Smooth muscle cell (in vitro differentiated cells): ENCODE measurements around the gene CDH1. TPM values are rescaled to one million over a fixed set of nuclear protein-coding genes. Genes with fewer than 3 reads are reported as not detected.

ENCODE experiments used
- DNase-seq: peaks from one replicate; lab custom pipeline; 2025; ENCODE audit not compliant: unreplicated experiment; lab: John Stamatoyannopoulos, UW
- H2AFZ ChIP-seq: fragments of 200-600 bp; sonication (generic); 2 replicates; pipeline ENCODE4 v1.6.0; 2016; ENCODE audit warnings: antibody characterized with exemption, low read depth, mild to moderate bottlenecking
- H3F3A ChIP-seq: fragments of 200-600 bp; sonication (generic); 2 replicates; pipeline ENCODE4 v1.6.0; 2017; ENCODE audit warnings: antibody characterized with exemption, low read depth
- H3K27ac ChIP-seq: fragments of 200-600 bp; sonication (generic); 2 replicates; pipeline ENCODE4 v1.5.1; 2016; ENCODE audit warnings: low read depth, mild to moderate bottlenecking
- H3K27me3 ChIP-seq: fragments of 200-600 bp; sonication (generic); 2 replicates; pipeline ENCODE4 v1.6.1; 2016; ENCODE audit warnings: low read depth, mild to moderate bottlenecking
- H3K36me3 ChIP-seq: fragments of 200-600 bp; sonication (generic); 2 replicates; pipeline ENCODE4 v1.5.1; 2016; ENCODE audit warnings: low read depth
- H3K4me1 ChIP-seq: fragments of 200-600 bp; sonication (generic); 2 replicates; pipeline ENCODE4 v1.5.1; 2016; ENCODE audit warnings: low read depth
- H3K4me2 ChIP-seq: fragments of 200-600 bp; sonication (generic); 2 replicates; pipeline ENCODE4 v1.6.0; 2016; ENCODE audit warnings: mild to moderate bottlenecking
- H3K4me3 ChIP-seq: fragments of 200-600 bp; sonication (generic); 2 replicates; pipeline ENCODE4 v1.5.1; 2016; ENCODE audit warnings: mild to moderate bottlenecking
- H3K79me2 ChIP-seq: fragments of 200-600 bp; sonication (generic); 2 replicates; pipeline ENCODE4 v1.6.0; 2016; ENCODE audit warnings: low read depth, mild to moderate bottlenecking
- H3K9ac ChIP-seq: fragments of 200-600 bp; sonication (generic); 2 replicates; pipeline ENCODE4 v1.6.0; 2016; ENCODE audit warnings: low read depth
- H3K9me3 ChIP-seq: fragments of 200-600 bp; sonication (generic); replicated peaks from 2 replicates; pipeline ENCODE4 v1.5.1; 2016; ENCODE audit warnings: low read depth
- H4K20me1 ChIP-seq: fragments of 200-600 bp; sonication (generic); 2 replicates; pipeline ENCODE4 v1.6.0; 2016; ENCODE audit warnings: low read depth
- WGBS: methylation state at CpG from one replicate; pipeline ENCODE4 v1.1.7; 2016; ENCODE audit warnings: low lambda C conversion rate; 5-methylcytosine and 5-hydroxymethylcytosine counted together
- polyA plus RNA-seq: library from polyadenylated mRNA; unstranded; fragments of >200 nt; fragmentation: Nextera tagmentation; extraction: Ambion mirVana; gene quantifications from 2 replicates; pipeline ENCODE4 v1.2.1, GENCODE V29; 2016
- total RNA-seq: library from RNA; depleted of rRNA; stranded (reverse); fragments of >200 nt; gene quantifications from 2 replicates; pipeline ENCODE4 v1.2.3, GENCODE V29; 2014
- TF ChIP-seq, protein P1 (sequence below): fragments of 200-600 bp; sonication (generic); IDR thresholded peaks from 2 replicates; pipeline ENCODE4 v1.5.1; 2017; ENCODE audit warnings: borderline replicate concordance, mild to moderate bottlenecking, antibody characterized with exemption; ENCODE audit not compliant: insufficient read depth, poor library complexity, severe bottlenecking

The CDH1 gene
- total and polyA plus RNA-seq, 2 experiments from 2014 or later, result 4.7 to 45.8 TPM

DNA sequence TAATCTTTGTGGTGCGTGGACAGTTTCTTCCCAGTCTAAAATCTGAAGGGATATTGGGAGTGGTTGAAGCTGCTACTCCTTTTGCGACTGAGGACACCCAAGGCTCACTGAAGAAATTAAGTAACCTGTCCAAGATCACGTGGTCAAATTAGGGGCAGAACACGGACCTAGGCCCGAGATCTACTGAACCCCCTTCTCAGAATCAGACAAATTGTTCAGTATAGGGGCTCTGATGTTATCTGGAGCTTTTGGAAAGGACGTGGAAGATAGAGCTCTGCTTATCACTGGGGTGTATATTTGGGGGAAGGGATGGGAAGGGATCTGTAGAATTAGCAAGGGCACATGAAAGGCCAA is 107.1 kb downstream of the CDH1 start:
- H3K4me1 ChIP-seq, result no peaks in the 10 kb centered on the region
- H3K27me3 ChIP-seq, result no peaks in the 10 kb centered on the region
- no peaks in the 10 kb centered on the region for H3K36me3 ChIP-seq
- peak overlapping the region; percentile 68 for H3K9ac ChIP-seq
- DNase-seq, result no peak
- peak overlapping the region; percentile 95 for H2AFZ ChIP-seq
- H3F3A ChIP-seq, result no peaks in the 10 kb centered on the region
- H4K20me1 ChIP-seq, result no peaks in the 10 kb centered on the region
- TF ChIP-seq, protein P1, sequence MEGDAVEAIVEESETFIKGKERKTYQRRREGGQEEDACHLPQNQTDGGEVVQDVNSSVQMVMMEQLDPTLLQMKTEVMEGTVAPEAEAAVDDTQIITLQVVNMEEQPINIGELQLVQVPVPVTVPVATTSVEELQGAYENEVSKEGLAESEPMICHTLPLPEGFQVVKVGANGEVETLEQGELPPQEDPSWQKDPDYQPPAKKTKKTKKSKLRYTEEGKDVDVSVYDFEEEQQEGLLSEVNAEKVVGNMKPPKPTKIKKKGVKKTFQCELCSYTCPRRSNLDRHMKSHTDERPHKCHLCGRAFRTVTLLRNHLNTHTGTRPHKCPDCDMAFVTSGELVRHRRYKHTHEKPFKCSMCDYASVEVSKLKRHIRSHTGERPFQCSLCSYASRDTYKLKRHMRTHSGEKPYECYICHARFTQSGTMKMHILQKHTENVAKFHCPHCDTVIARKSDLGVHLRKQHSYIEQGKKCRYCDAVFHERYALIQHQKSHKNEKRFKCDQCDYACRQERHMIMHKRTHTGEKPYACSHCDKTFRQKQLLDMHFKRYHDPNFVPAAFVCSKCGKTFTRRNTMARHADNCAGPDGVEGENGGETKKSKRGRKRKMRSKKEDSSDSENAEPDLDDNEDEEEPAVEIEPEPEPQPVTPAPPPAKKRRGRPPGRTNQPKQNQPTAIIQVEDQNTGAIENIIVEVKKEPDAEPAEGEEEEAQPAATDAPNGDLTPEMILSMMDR, result no peak
- peak overlapping the region; percentile 86 for H3K4me2 ChIP-seq
- no peaks in the 10 kb centered on the region for H3K9me3 ChIP-seq
- 12% methylated on average over 6 of the region's 6 CpGs for WGBS
- H3K4me3 ChIP-seq, result peak overlapping the region; percentile 73
- H3K79me2 ChIP-seq, result peaks cover 3% of the 10 kb centered on the region
- H3K27ac ChIP-seq, result peak overlapping the region; percentile 41

DNA sequence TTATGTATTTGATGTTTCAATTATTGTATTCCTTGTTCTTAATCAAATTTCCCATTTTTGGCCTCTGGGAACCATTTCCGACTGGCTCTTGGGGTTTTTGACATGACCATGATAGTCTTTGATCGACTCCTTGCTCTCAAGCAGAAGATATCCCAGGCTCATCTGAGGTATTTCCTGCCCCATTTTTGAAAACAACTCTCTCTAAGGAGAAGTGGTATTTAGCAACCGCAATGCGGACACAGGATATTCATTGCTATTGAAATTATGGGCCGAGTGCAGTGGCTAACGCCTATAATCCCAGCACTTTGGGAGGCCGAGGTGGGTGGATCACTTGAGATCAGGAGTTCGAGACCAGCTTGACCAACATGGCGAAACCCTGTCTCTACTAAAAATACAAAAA is 111.7 kb downstream of the CDH1 start:
- Histone ChIP-seq H3K9ac (no peak overlapping the region), H3K4me2 (no peak overlapping the region), H3F3A (no peaks in the 10 kb centered on the region), H3K9me3 (no peaks in the 10 kb centered on the region), H3K36me3 (no peaks in the 10 kb centered on the region), H3K4me3 (no peak overlapping the region), H2AFZ (no peak overlapping the region), H3K4me1 (no peaks in the 10 kb centered on the region), H4K20me1 (no peaks in the 10 kb centered on the region), H3K27ac (no peak overlapping the region), H3K27me3 (no peaks in the 10 kb centered on the region), H3K79me2 (peaks cover 3% of the 10 kb centered on the region)
- 95% methylated on average over 9 of the region's 9 CpGs for WGBS
- TF ChIP-seq, protein P1, result no peak
- no peak for DNase-seq

DNA sequence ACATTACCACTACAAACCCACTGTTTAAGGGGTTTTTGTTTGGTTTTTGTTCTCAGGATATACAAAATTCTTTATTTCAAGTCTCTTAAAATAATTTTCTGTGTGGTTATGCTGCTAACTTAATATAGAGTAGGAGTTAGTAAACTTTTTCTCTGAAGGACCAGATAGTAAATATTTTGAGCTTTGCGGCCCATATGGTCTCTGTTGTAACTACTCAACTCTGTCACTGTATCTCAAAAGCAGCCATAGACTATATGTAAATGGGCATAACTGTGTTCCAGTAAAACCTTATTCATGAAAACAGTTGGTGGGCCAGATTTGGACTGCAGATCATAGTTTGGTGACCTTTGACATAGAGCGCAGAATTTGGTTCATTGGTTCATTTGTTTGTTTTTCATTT is 113.4 kb downstream of the CDH1 start:
- H3K27me3 ChIP-seq, result no peaks in the 10 kb centered on the region
- no peak overlapping the region for H3K4me3 ChIP-seq
- H3K36me3 ChIP-seq, result no peaks in the 10 kb centered on the region
- H3K9me3 ChIP-seq, result no peaks in the 10 kb centered on the region
- H3K4me2 ChIP-seq, result no peak overlapping the region
- TF ChIP-seq, protein P1, result no peak
- H3K4me1 ChIP-seq, result no peaks in the 10 kb centered on the region
- no peak overlapping the region for H3K9ac ChIP-seq
- H3K79me2 ChIP-seq, result no peaks in the 10 kb centered on the region
- H3K27ac ChIP-seq, result no peak overlapping the region
- H2AFZ ChIP-seq, result no peak overlapping the region
- no peaks in the 10 kb centered on the region for H3F3A ChIP-seq
- no peaks in the 10 kb centered on the region for H4K20me1 ChIP-seq
- WGBS, result 95% methylated on average over 2 of the region's 2 CpGs
- no peak for DNase-seq

DNA sequence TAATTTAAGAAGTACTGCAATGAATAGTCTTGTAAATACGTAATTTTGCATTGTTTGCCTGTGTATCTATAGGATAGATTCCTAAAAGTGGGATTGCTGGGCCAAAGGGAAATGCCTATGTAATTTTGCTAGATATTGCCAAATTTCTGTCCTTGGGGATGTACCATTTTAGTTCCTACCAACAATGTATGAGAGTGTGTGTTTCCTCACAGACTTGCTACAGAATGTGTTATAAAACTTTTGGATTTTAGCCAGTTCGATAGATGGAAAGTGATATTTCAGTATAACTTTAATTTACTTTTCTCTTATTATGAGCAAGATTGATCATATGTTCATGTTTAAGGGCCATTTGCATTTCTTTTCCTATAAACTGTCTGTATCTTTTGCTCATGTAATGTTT is 114.5 kb downstream of the CDH1 start:
- 87% methylated on average over 2 of the region's 2 CpGs for WGBS

More for the DNA sequence above, 114.5 kb downstream of the CDH1 start:
- Histone ChIP-seq H3F3A (no peaks in the 10 kb centered on the region), H3K4me1 (no peaks in the 10 kb centered on the region), H3K4me3 (no peak overlapping the region), H4K20me1 (no peaks in the 10 kb centered on the region), H3K4me2 (no peak overlapping the region), H3K9me3 (no peaks in the 10 kb centered on the region), H2AFZ (no peak overlapping the region), H3K9ac (no peak overlapping the region), H3K27ac (no peak overlapping the region), H3K79me2 (no peaks in the 10 kb centered on the region), H3K36me3 (no peaks in the 10 kb centered on the region), H3K27me3 (no peaks in the 10 kb centered on the region)
- DNase-seq, result no peak
- TF ChIP-seq, protein P1, result no peak
